AG10803 (cell line): ENCODE results near the gene SERPINI1.

Experiments
- DNase-seq: peaks from one replicate; pipeline ENCODE4 v3.0.0; 2010; ENCODE audit warnings: low read depth
- H3K4me3 ChIP-seq: 2 replicates; pipeline ENCODE4 v1.5.1; 2011; ENCODE audit warnings: mild to moderate bottlenecking, low read length, control low read depth
- CTCF ChIP-seq: conservative IDR thresholded peaks from 2 replicates; pipeline ENCODE4 v1.5.1; 2011; ENCODE audit warnings: mild to moderate bottlenecking, low read length, control low read depth, inconsistent platforms

The SERPINI1 gene

GRCh38 chr3:167780214-167780883 is 44.8 kb downstream of the SERPINI1 start:
- no peak overlapping the region for H3K4me3 ChIP-seq
- no peak for DNase-seq
- no peak for TF ChIP-seq CTCF

GRCh38 chr3:167783781-167784180 is 48.3 kb downstream of the SERPINI1 start:
- H3K4me3 ChIP-seq = no peak overlapping the region
- TF ChIP-seq CTCF = no peak
- DNase-seq = no peak

- H3K4me3 ChIP-seq = no peak overlapping the region
- DNase-seq = no peak
- TF ChIP-seq CTCF = no peak
Observed at GRCh38 chr3:167785790-167786189, 50.3 kb downstream of the SERPINI1 start.

GRCh38 chr3:167787440-167787839 is 51.9 kb downstream of the SERPINI1 start:
- no peak overlapping the region for H3K4me3 ChIP-seq
- TF ChIP-seq CTCF = no peak
- DNase-seq = no peak

GRCh38 chr3:167798443-167798842 is 62.9 kb downstream of the SERPINI1 start:
- H3K4me3 ChIP-seq = no peak overlapping the region
- TF ChIP-seq CTCF = no peak

GRCh38 chr3:167808910-167809309 is 73.4 kb downstream of the SERPINI1 start:
- no peak overlapping the region for H3K4me3 ChIP-seq
- no peak for DNase-seq
- no peak for TF ChIP-seq CTCF

More at GRCh38 chr3:167798443-167798842, 62.9 kb downstream of the SERPINI1 start:
- DNase-seq = no peak

GRCh38 chr3:167810236-167810635 is 74.7 kb downstream of the SERPINI1 start:
- no peak for TF ChIP-seq CTCF

More at GRCh38 chr3:167810236-167810635, 74.7 kb downstream of the SERPINI1 start:
- H3K4me3 ChIP-seq = no peak overlapping the region
- DNase-seq = no peak
